HepG2 (cell line): ENCODE data around the gene TYMP. TPM values are rescaled to one million over a fixed set of nuclear protein-coding genes. Genes with fewer than 3 reads are reported as not detected.

ENCODE experiments used
- CSRNP1 ChIP-seq: sonication (generic); formaldehyde crosslinking; IDR thresholded peaks from 2 replicates; pipeline ENCODE4 v1.8.1; 2023; ENCODE audit warnings: mild to moderate bottlenecking, missing genetic modification reagents
- HNF4G ChIP-seq, 2 experiments: sonication (generic) in 1 of 2; formaldehyde crosslinking in 1 of 2; IDR thresholded peaks; 2 replicates each; pipeline versions ENCODE4 v1.4.0 to v1.6.1; 2011 to 2020; ENCODE audit warnings: borderline replicate concordance in 2 of 2, low read depth in 2 of 2, mild to moderate bottlenecking in 2 of 2, low read length in 1 of 2, missing genetic modification reagents in 1 of 2, moderate library complexity in 1 of 2
- HNRNPH1 ChIP-seq: fragments of 200-400 bp; formaldehyde crosslinking; optimal IDR thresholded peaks from 2 replicates; pipeline ENCODE3; 2017; ENCODE audit warnings: mild to moderate bottlenecking, low read depth, low read length
- ZBTB49 ChIP-seq: sonication (generic); formaldehyde crosslinking; IDR thresholded peaks from 2 replicates; pipeline ENCODE4 v1.4.0; 2020; ENCODE audit warnings: missing genetic modification reagents, borderline replicate concordance
- ZHX1 ChIP-seq: sonication (generic); formaldehyde crosslinking; IDR thresholded peaks from 2 replicates; pipeline ENCODE4 v1.8.1; 2022; ENCODE audit warnings: low read depth, mild to moderate bottlenecking, missing genetic modification reagents
- ZNF784 ChIP-seq: sonication (generic); formaldehyde crosslinking; IDR thresholded peaks from 2 replicates; pipeline ENCODE4 v1.5.1; 2020; ENCODE audit warnings: missing genetic modification reagents, mild to moderate bottlenecking, borderline replicate concordance
- polyA plus RNA-seq, 8 experiments: library from polyadenylated mRNA; depleted of rRNA in 3 of 8; stranded (reverse) in 7 of 8; unstranded in 1 of 8; fragments of >200 nt; fragmentation: Illumina TruSeq in 4 of 8; extraction: Trizol in 4 of 8; gene quantifications; 2 replicates each; pipeline versions ENCODE4 v1.2.1 to v1.2.3, GENCODE V29; 2011 to 2016; ENCODE audit warnings: low read depth in 4 of 8, missing spikeins in 1 of 8, mixed read lengths in 1 of 8; ENCODE audit not compliant: insufficient read depth in 1 of 8
- total RNA-seq, 5 experiments: library from RNA; depleted of rRNA; stranded (reverse); fragments of >200 nt; fragmentation: Illumina TruSeq; extraction: Trizol; gene quantifications; 2 replicates each; pipeline ENCODE4 v1.2.3, GENCODE V29; 2016; ENCODE audit warnings: low read depth in 1 of 5

TYMP gene
- total and polyA plus RNA-seq, 2 of the 13 experiments (the other 11 are each of a cell fraction or from before 2014, with no cell fraction given): 3.9 to 4.3 TPM

GRCh38 chr22:50531962-50532674 is 2.3 kb upstream of the TYMP start (continued):
- TF ChIP-seq HNRNPH1 (no peak), ZHX1 (CRISPR knock-in tag) (no peak), HNF4G (IDR thresholded peaks at IDR 0.05; ENCODE audit: borderline replicate concordance, low read depth, low read length) (no peak), HNF4G (CRISPR knock-in tag; IDR thresholded peaks at IDR 0.05; ENCODE audit: borderline replicate concordance, low read depth) (no peak), ZNF784 (CRISPR knock-in tag) (no peak), ZBTB49 (no peak), CSRNP1 (CRISPR knock-in tag) (no peak)
